ENCODE data around the gene SLC15A3. TPM values are rescaled to one million over a fixed set of nuclear protein-coding genes. Genes with fewer than 3 reads are reported as not detected.

SLC15A3 gene
- total RNA-seq, 2 experiments from 2014 or later = 2.0 to 2.2 TPM

GRCh38 chr11:60927061-60927592, 24.8 kb downstream of the SLC15A3 start:
- H3K27me3 Mint-ChIP-seq (ENCODE audit: low read depth) = peaks cover 33% of the 10 kb centered on the region
- no peak overlapping the region for H3K4me3 Mint-ChIP-seq
- DNase-seq (no peak), ATAC-seq (no peak)
- H3K4me1 Mint-ChIP-seq (ENCODE audit: low read depth) = peaks cover 13% of the 10 kb centered on the region
- ChIA-PET POLR2A (no interaction called here), CTCF (interaction anchor here (1.4 kb wide), 1 partner anchor 12 kb away, joined by 8 read pairs; no protein-coding TSS in a partner anchor)
- H3K9me3 Mint-ChIP-seq (ENCODE audit: insufficient read depth) = no peaks in the 10 kb centered on the region
- peaks cover 14% of the 10 kb centered on the region for H3K36me3 Mint-ChIP-seq (ENCODE audit: low read depth)
- H3K27ac Mint-ChIP-seq = no peak overlapping the region

GRCh38 chr11:60926500-60926899, 25.5 kb downstream of the SLC15A3 start:
- POLR2A ChIA-PET = no interaction called here

GRCh38 chr11:60925868-60926267, 26.1 kb downstream of the SLC15A3 start:
- peaks cover 32% of the 10 kb centered on the region for H3K27me3 Mint-ChIP-seq (ENCODE audit: low read depth)
- ATAC-seq (no peak), DNase-seq (no peak)
- ChIA-PET CTCF (interaction anchor here (1.4 kb wide), 1 partner anchor 11 kb away, joined by 8 read pairs; no protein-coding TSS in a partner anchor), POLR2A (no interaction called here)
- H3K9me3 Mint-ChIP-seq (ENCODE audit: insufficient read depth) = no peaks in the 10 kb centered on the region
- peaks cover 26% of the 10 kb centered on the region for H3K36me3 Mint-ChIP-seq (ENCODE audit: low read depth)
- H3K4me3 Mint-ChIP-seq = no peak overlapping the region
- H3K27ac Mint-ChIP-seq = no peak overlapping the region
- peaks cover 13% of the 10 kb centered on the region for H3K4me1 Mint-ChIP-seq (ENCODE audit: low read depth)

More at GRCh38 chr11:60926500-60926899, 25.5 kb downstream of the SLC15A3 start:
- no peak overlapping the region for H3K4me3 Mint-ChIP-seq
- CTCF ChIA-PET = interaction anchor here (1.4 kb wide), 1 partner anchor 11 kb away, joined by 8 read pairs; no protein-coding TSS in a partner anchor
- no peaks in the 10 kb centered on the region for H3K9me3 Mint-ChIP-seq (ENCODE audit: insufficient read depth)
- no peak for DNase-seq
- peaks cover 33% of the 10 kb centered on the region for H3K27me3 Mint-ChIP-seq (ENCODE audit: low read depth)
- no peak overlapping the region for H3K27ac Mint-ChIP-seq
- peaks cover 19% of the 10 kb centered on the region for H3K36me3 Mint-ChIP-seq (ENCODE audit: low read depth)
- ATAC-seq = no peak
- H3K4me1 Mint-ChIP-seq (ENCODE audit: low read depth) = peaks cover 13% of the 10 kb centered on the region

DNA sequence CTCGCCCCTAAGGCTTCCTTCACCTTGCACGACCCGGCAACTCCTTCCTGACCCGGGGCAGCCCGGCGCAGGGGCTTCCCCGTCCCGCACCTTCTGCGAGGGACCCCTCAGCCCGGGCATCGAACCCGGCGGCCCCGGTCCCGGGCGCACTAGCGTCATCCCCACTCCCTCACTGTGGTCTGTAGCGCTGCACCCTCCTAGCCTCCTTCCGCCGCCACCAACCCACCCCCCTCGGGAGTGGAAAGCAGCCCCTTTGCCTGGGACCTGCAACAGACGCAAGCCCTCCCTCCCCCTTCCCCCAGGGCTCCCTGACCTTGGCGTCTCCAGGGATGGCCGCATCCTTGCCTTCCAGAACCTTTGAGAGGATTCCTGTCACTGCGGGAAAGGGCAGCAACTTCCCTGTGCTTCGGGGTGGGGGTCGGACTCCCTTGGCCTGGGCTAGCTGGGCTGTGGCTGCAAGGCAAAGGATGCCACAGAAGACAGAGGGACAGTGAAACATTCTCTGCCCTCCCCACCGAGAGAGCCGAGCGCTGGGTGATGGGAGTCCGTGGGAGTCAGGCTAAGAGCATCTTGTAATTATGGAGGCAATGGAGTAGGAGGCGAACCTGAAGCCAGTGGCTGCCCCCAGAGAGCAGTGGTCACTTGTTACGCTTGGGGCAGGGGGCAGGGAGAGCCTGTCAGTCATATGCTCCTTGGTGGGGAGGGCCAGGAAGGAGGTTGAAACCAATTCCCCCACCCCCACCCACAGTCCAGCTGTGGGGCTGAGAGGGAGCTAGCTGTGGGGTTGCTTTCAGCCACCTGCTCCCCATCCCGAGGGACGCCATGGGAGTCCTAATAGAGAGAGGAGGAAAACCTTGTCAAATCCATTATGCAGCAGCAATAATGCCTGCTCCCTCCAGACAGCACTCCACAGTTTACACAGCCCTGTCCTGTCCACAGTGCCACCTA, 26.8 kb downstream of the SLC15A3 start:
- no peak overlapping the region for H3K27ac Mint-ChIP-seq

DNA sequence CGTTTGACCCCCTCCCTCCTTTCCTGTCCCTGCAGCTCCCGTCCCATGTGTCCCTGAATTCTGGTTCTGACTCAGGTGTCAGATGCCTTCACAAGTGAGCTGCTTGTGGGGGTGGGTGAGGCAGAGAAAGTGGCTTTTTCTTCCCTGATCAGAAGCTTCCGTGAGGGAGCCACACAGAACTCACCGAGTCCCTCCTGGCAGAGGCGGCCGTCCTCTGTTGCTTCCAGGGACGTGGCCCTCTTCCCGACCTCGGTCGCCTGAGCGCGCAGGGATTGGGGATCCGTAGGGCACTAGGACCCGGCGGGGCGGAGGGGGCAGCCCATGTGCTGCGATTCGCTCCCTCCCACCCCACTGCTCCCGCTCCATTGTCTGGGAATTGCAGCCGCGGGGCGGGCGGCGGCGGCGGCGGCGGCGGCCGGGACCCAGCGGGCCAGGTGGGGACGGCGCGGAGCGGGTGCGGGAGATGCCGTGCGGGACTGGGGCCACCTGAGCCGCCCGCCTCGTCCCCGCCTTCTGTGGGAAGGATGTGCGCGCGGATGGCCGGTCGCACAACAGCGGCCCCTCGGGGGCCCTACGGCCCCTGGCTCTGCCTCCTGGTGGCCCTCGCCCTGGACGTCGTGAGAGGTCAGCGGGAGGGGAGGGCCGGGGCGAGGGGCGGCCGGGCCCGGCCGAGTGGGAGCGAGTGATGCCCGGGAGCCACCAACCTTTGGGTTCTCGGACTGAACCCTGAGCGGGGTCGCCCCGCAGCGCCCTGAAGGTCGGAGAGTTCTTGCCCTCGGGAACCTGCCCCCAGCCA, 27.7 kb downstream of the SLC15A3 start, which contains the start of gene TMEM132A:
TSS of gene TMEM132A (plus strand) at position 351 of the 796 bp plus-strand sequence. CDS start at position 525, 174 bp downstream.
- Mint-ChIP-seq H3K9me3 (ENCODE audit: insufficient read depth) (no peaks in the 10 kb centered on the region), H3K4me1 (ENCODE audit: low read depth) (peaks cover 13% of the 10 kb centered on the region), H3K27ac (no peak within 1 kb of the TSS), H3K36me3 (ENCODE audit: low read depth) (peaks cover 35% of the 10 kb centered on the region), H3K4me3 (peak within 1 kb of the TSS; percentile 53), H3K27me3 (ENCODE audit: low read depth) (peaks cover 25% of the 10 kb centered on the region)
- peak; percentile 42 for ATAC-seq
- ChIA-PET CTCF (interaction anchor here (1.4 kb wide), 2 partner anchors 9 to 16 kb away, joined by 3 to 11 read pairs; no protein-coding TSS in a partner anchor), POLR2A (interaction anchor here (1.1 to 1.6 kb wide), 2 partner anchors 9 to 11 kb away, joined by 4 to 6 read pairs; partner anchors contain the start of gene TMEM109)
- DNase-seq = no peak

More for the DNA sequence above, 26.8 kb downstream of the SLC15A3 start:
- Mint-ChIP-seq H3K9me3 (ENCODE audit: insufficient read depth) (no peaks in the 10 kb centered on the region), H3K4me3 (peak overlapping the region; percentile 34), H3K4me1 (ENCODE audit: low read depth) (peaks cover 13% of the 10 kb centered on the region), H3K27me3 (ENCODE audit: low read depth) (peaks cover 29% of the 10 kb centered on the region), H3K36me3 (ENCODE audit: low read depth) (peaks cover 32% of the 10 kb centered on the region)
- ChIA-PET POLR2A (no interaction called here), CTCF (no interaction called here)
- DNase-seq = no peak
- peak; percentile 29 for ATAC-seq

DNA sequence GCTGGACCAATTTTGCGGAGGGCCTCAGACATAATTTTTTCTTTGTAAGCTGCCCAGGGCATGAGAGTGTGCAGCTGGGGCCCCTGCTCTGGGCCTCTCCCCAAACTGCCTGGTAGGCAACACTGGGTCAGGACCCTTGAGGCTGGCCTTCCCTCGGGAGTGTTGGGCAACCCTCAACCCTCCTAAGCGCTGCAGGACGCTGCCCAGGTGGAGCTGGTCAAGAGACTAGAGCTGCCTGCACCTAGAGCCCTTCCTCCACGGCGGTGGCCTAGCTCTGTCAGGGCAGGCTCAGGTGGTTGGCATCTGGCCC, 28.2 kb downstream of the SLC15A3 start:
- peak overlapping the region; percentile 53 for H3K4me3 Mint-ChIP-seq
- ChIA-PET POLR2A (interaction anchor here (1.1 to 1.6 kb wide), 2 partner anchors 9 to 10 kb away, joined by 4 to 6 read pairs; partner anchors contain the start of gene TMEM109), CTCF (interaction anchor here (1.4 kb wide), 2 partner anchors 8 to 16 kb away, joined by 3 to 11 read pairs; no protein-coding TSS in a partner anchor)
- peaks cover 13% of the 10 kb centered on the region for H3K4me1 Mint-ChIP-seq (ENCODE audit: low read depth)
- H3K27me3 Mint-ChIP-seq (ENCODE audit: low read depth) = peaks cover 25% of the 10 kb centered on the region
- DNase-seq (no peak), ATAC-seq (no peak)
- no peaks in the 10 kb centered on the region for H3K9me3 Mint-ChIP-seq (ENCODE audit: insufficient read depth)
- no peak overlapping the region for H3K27ac Mint-ChIP-seq
- H3K36me3 Mint-ChIP-seq (ENCODE audit: low read depth) = peaks cover 35% of the 10 kb centered on the region

DNA sequence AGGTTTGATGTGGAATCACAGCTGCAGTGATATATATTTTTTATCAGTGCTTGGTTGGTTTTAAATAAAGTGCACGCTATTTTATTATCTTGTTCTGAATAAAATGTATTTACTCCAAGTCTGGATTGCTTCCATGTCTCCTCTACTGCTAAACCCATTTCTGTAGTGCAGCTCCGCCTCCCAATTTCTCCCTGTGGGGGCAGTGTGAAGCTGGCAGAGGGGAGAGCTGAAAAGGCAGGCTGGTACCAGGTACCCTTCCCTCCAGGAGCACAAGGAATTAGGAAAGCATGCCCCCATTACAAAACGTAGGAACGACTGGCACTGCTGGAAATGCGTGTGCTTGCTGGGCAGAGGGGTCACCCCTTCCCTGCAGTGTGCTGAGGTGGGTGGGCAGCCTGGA, 28.6 kb downstream of the SLC15A3 start:
- Mint-ChIP-seq H3K9me3 (ENCODE audit: insufficient read depth) (no peaks in the 10 kb centered on the region), H3K27me3 (ENCODE audit: low read depth) (peaks cover 25% of the 10 kb centered on the region), H3K4me1 (ENCODE audit: low read depth) (peaks cover 13% of the 10 kb centered on the region), H3K36me3 (ENCODE audit: low read depth) (peaks cover 40% of the 10 kb centered on the region), H3K27ac (no peak overlapping the region), H3K4me3 (no peak overlapping the region)
- ChIA-PET CTCF (interaction anchor here (1.4 to 1.5 kb wide), 3 partner anchors 8 to 23 kb away, joined by 3 to 11 read pairs (median 3); no protein-coding TSS in a partner anchor), POLR2A (interaction anchor here (1.1 to 1.6 kb wide), 2 partner anchors 8 to 10 kb away, joined by 4 to 6 read pairs; partner anchors contain the start of gene TMEM109)
- ATAC-seq = no peak
- DNase-seq = no peak

DNA sequence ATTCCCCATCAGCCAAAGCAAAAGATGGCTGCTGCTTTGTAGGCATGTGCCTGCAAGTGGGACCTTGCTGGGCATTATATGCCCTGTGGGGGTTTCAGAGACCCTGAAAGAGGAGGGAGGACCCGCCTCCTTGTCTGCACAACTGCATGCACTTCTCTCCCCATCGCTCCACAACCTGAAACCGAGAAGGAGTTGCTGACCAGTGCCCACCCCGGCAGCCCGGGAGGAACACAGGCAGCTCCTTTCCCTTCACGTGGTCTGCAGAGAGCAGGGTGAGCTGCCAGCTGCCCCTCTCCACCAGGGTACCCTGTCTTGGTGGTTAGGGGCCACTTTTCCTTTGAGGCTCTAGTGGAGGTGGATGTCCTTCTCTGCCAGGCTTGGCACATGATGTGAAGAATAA, 29.1 kb downstream of the SLC15A3 start:
- ATAC-seq (no peak), DNase-seq (no peak)
- Mint-ChIP-seq H3K36me3 (ENCODE audit: low read depth) (peaks cover 42% of the 10 kb centered on the region), H3K27ac (no peak overlapping the region), H3K4me3 (no peak overlapping the region), H3K27me3 (ENCODE audit: low read depth) (peaks cover 25% of the 10 kb centered on the region), H3K4me1 (ENCODE audit: low read depth) (peaks cover 14% of the 10 kb centered on the region), H3K9me3 (ENCODE audit: insufficient read depth) (no peaks in the 10 kb centered on the region)
- ChIA-PET POLR2A (interaction anchor here (1.6 kb wide), 1 partner anchor 8 kb away, joined by 6 read pairs; no protein-coding TSS in a partner anchor), CTCF (interaction anchor here (1.4 to 1.5 kb wide), 2 partner anchors 17 to 23 kb away, joined by 3 read pairs; no protein-coding TSS in a partner anchor)

GRCh38 chr11:60921777-60922335, 30.1 kb downstream of the SLC15A3 start:
- Mint-ChIP-seq H3K27me3 (ENCODE audit: low read depth) (peaks cover 22% of the 10 kb centered on the region), H3K27ac (no peak overlapping the region), H3K36me3 (ENCODE audit: low read depth) (peaks cover 49% of the 10 kb centered on the region), H3K4me3 (no peak overlapping the region), H3K9me3 (ENCODE audit: insufficient read depth) (no peaks in the 10 kb centered on the region), H3K4me1 (ENCODE audit: low read depth) (peaks cover 21% of the 10 kb centered on the region)
- CTCF ChIA-PET = interaction anchor here (1.2 to 1.5 kb wide), 3 partner anchors 16 to 48 kb away, joined by 3 to 4 read pairs (median 3); no protein-coding TSS in a partner anchor
- POLR2A ChIA-PET = interaction anchor here (0.6 kb wide), 1 partner anchor 48 kb away, joined by 3 read pairs; no protein-coding TSS in a partner anchor
- ATAC-seq (no peak), DNase-seq (no peak)

GRCh38 chr11:60921259-60921658, 30.7 kb downstream of the SLC15A3 start:
- ChIA-PET CTCF (interaction anchor here (1.1 to 1.4 kb wide), 3 partner anchors 12 to 49 kb away, joined by 3 to 4 read pairs (median 3); no protein-coding TSS in a partner anchor), POLR2A (interaction anchor here (0.6 kb wide), 1 partner anchor 49 kb away, joined by 3 read pairs; no protein-coding TSS in a partner anchor)
- DNase-seq = no peak
- no peak for ATAC-seq
- Mint-ChIP-seq H3K27me3 (ENCODE audit: low read depth) (peaks cover 16% of the 10 kb centered on the region), H3K4me1 (ENCODE audit: low read depth) (peaks cover 26% of the 10 kb centered on the region), H3K36me3 (ENCODE audit: low read depth) (peaks cover 53% of the 10 kb centered on the region), H3K9me3 (ENCODE audit: insufficient read depth) (no peaks in the 10 kb centered on the region), H3K27ac (no peak overlapping the region), H3K4me3 (no peak overlapping the region)

All from activated CD8-positive, alpha-beta T cell treated with anti-CD3 and anti-CD28 coated beads, Interleukin-2, amount 10 ng/mL, durations not matched to agents 7 days and 5 days (primary cell).